ENCODE measurements around the gene TRAPPC3.

GRCh38 chr1:36115931-36116330, 33.4 kb downstream of the TRAPPC3 start:
- TF ChIP-seq EP300 (IDR thresholded peaks at IDR 0.05; ENCODE audit: low read depth) (no peak), CTCF (IDR thresholded peaks at IDR 0.05) (no peak)

All from transverse colon (tissue), 3 donors.